GM19025 (cell line): ENCODE data around the gene SEMA5A.

Experiments used
- ATAC-seq: cut with Tn5 transposase; IDR thresholded peaks from one replicate; pipeline ENCODE4 v1.9.1; 2021; ENCODE audit warnings: mild to moderate bottlenecking, low read depth, moderate library complexity; ENCODE audit not compliant: unreplicated experiment

SEMA5A gene

GRCh38 chr5:9515436-9515835 lies 30.4 kb downstream of the SEMA5A start:
- no peak for ATAC-seq

GRCh38 chr5:9514968-9515367 lies 30.9 kb downstream of the SEMA5A start:
- no peak for ATAC-seq

- ATAC-seq, result no peak
These were observed 32.0 kb downstream of the SEMA5A start for GRCh38 chr5:9513827-9514226.

GRCh38 chr5:9512457-9512856 lies 33.4 kb downstream of the SEMA5A start:
- no peak for ATAC-seq

GRCh38 chr5:9507974-9508373 lies 37.9 kb downstream of the SEMA5A start:
- ATAC-seq, result no peak

GRCh38 chr5:9505225-9505624 lies 40.6 kb downstream of the SEMA5A start:
- ATAC-seq, result no peak

GRCh38 chr5:9502864-9503263 lies 43.0 kb downstream of the SEMA5A start:
- no peak for ATAC-seq

- no peak for ATAC-seq
These were observed 43.6 kb downstream of the SEMA5A start for GRCh38 chr5:9502050-9502834.

GRCh38 chr5:9500625-9501024 lies 45.2 kb downstream of the SEMA5A start:
- no peak for ATAC-seq

- ATAC-seq, result no peak
These were observed 45.7 kb downstream of the SEMA5A start for GRCh38 chr5:9500193-9500592.

GRCh38 chr5:9499498-9499876 lies 46.4 kb downstream of the SEMA5A start:
- peak; percentile 52 for ATAC-seq

GRCh38 chr5:9498541-9499497 lies 47.1 kb downstream of the SEMA5A start:
- ATAC-seq, result no peak

GRCh38 chr5:9497347-9497746 lies 48.5 kb downstream of the SEMA5A start:
- ATAC-seq, result no peak

- ATAC-seq, result no peak
These were observed 49.1 kb downstream of the SEMA5A start for GRCh38 chr5:9496801-9497200.

- no peak for ATAC-seq
These were observed 50.8 kb downstream of the SEMA5A start for GRCh38 chr5:9495121-9495520.

- ATAC-seq, result no peak
These were observed 51.6 kb downstream of the SEMA5A start for GRCh38 chr5:9494301-9494700.

GRCh38 chr5:9490494-9491097 lies 55.3 kb downstream of the SEMA5A start:
- no peak for ATAC-seq

GRCh38 chr5:9483779-9484178 lies 62.1 kb downstream of the SEMA5A start:
- no peak for ATAC-seq

- ATAC-seq, result no peak
These were observed 62.6 kb downstream of the SEMA5A start for GRCh38 chr5:9483243-9483642.

GRCh38 chr5:9482381-9482780 lies 63.5 kb downstream of the SEMA5A start:
- no peak for ATAC-seq

GRCh38 chr5:9480499-9480898 lies 65.4 kb downstream of the SEMA5A start:
- ATAC-seq, result no peak
